Fibroblast of the aortic adventitia (primary cell): ENCODE data around the gene PRM3. TPM values are rescaled to one million over a fixed set of nuclear protein-coding genes. Genes with fewer than 3 reads are reported as not detected.

Source experiments
- DNase-seq: peaks from one replicate; pipeline ENCODE4 v3.0.0-alpha.2; 2010; ENCODE audit warnings: low read depth
- H3K4me3 ChIP-seq: 2 replicates; pipeline ENCODE4 v1.5.1; 2011; ENCODE audit warnings: low read depth, mild to moderate bottlenecking, control low read depth, low read length, moderate library complexity
- total RNA-seq: library from RNA; depleted of rRNA; stranded (reverse); fragments of >200 nt; gene quantifications from 2 replicates; pipeline ENCODE4 v1.2.3, GENCODE V29; 2012; ENCODE audit warnings: low replicate concordance
- TF ChIP-seq, protein P1 (sequence below): IDR thresholded peaks from 2 replicates; pipeline ENCODE4 v1.5.1; 2011; ENCODE audit warnings: mild to moderate bottlenecking, low read length, control low read depth, inconsistent platforms; ENCODE audit not compliant: insufficient read depth

The PRM3 gene
- total RNA-seq, 1 donor = not detected

GRCh38 chr16:11249233-11250061, 24.0 kb downstream of the PRM3 start:
- TF ChIP-seq, protein P1, sequence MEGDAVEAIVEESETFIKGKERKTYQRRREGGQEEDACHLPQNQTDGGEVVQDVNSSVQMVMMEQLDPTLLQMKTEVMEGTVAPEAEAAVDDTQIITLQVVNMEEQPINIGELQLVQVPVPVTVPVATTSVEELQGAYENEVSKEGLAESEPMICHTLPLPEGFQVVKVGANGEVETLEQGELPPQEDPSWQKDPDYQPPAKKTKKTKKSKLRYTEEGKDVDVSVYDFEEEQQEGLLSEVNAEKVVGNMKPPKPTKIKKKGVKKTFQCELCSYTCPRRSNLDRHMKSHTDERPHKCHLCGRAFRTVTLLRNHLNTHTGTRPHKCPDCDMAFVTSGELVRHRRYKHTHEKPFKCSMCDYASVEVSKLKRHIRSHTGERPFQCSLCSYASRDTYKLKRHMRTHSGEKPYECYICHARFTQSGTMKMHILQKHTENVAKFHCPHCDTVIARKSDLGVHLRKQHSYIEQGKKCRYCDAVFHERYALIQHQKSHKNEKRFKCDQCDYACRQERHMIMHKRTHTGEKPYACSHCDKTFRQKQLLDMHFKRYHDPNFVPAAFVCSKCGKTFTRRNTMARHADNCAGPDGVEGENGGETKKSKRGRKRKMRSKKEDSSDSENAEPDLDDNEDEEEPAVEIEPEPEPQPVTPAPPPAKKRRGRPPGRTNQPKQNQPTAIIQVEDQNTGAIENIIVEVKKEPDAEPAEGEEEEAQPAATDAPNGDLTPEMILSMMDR = no peak
- H3K4me3 ChIP-seq = no peak overlapping the region
- DNase-seq = no peak

GRCh38 chr16:11248133-11248532, 25.3 kb downstream of the PRM3 start:
- no peak overlapping the region for H3K4me3 ChIP-seq
- no peak for DNase-seq
- TF ChIP-seq, protein P1 = no peak

DNA sequence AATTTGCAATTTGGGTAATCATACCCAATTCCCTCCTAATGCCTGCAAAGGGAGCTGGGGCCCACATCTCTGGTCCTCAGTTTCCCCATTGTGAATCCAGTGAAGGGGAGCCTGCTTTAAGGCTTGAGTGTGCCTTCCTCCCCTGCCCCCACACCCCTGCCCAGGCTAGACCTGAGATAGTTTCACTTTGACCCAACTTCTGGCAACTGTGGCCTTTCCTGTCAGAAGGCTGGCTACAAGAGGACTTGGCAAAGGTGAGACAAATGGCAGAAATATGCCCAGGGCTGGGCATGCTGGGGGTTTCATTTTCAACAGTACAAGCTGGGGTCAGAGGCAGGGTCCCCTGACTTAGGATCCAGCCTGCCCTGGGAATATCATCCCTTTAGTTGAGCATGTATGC, 27.4 kb downstream of the PRM3 start:
- DNase-seq = no peak
- TF ChIP-seq, protein P1 = no peak
- no peak overlapping the region for H3K4me3 ChIP-seq

GRCh38 chr16:11245222-11245737, 28.1 kb downstream of the PRM3 start:
- TF ChIP-seq, protein P1 = no peak
- no peak overlapping the region for H3K4me3 ChIP-seq
- DNase-seq = no peak

DNA sequence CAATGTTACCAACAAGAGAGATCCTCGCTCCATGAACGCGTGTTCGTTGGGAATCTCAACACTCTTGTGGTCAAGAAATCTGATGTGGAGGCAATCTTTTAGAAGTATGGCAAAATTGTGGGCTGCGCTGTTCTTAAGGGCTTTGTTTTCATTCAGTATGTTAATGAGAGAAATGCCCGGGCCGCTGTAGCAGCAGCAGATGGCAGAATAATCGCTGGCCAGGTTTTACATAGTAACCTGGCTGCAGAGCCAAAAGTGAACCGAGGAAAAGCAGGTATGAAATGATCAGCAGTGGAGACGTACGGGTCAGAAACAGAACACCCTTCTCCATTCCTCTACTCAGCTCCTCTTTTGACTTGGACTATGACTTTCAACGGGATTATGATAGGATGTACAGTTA, 30.8 kb downstream of the PRM3 start:
- TF ChIP-seq, protein P1 = no peak
- no peak overlapping the region for H3K4me3 ChIP-seq
- no peak for DNase-seq

GRCh38 chr16:11241480-11242204, 31.8 kb downstream of the PRM3 start:
- no peak overlapping the region for H3K4me3 ChIP-seq
- TF ChIP-seq, protein P1 = no peak
- no peak for DNase-seq
